ENCODE data around the gene NPAS2. TPM values are rescaled to one million over a fixed set of nuclear protein-coding genes. Genes with fewer than 3 reads are reported as not detected.

The NPAS2 gene
- total and polyA plus RNA-seq, 2 donors (not counting 3 experiments of a cell fraction or from before 2014, with no cell fraction given): 29.0 to 53.9 TPM

DNA sequence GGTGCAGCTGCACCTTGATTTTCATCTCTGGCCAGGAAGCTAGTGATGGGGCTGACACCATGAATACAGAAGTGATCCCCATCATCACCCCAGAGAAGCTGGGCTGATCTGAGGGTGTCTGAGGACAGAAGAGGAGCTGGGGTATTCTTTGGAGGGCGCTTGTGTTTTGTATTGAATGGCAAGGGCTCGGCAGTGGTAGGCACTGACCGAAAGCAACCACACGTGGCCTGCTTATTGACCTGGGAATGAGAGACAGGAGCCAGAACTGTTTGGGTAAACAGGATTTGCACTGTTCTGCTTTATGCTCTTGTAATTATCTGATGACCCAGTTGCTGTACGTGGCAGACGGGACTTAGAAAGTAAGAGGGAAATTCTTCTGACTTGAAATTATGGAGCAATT, 119.5 kb downstream of the NPAS2 start:
- intact Hi-C loops (cut with micrococcal nuclease) (no loop called here), dilution Hi-C loops (cut with MboI; ENCODE audit: extremely low pct_ligation_motif_present, low sequenced_read_pairs) (no loop called here)
- Histone ChIP-seq H3K79me2 (ENCODE audit: control insufficient read depth, insufficient read depth, low read length) (no peaks in the 10 kb centered on the region), H3K9ac (replicated peaks; ENCODE audit: extremely low read depth, insufficient read depth, low read length) (no peak overlapping the region), H3K9me1 (replicated peaks; ENCODE audit: control insufficient read depth, extremely low read depth, insufficient read depth, low read length) (no peaks in the 10 kb centered on the region), H3K4me3 (replicated peaks in 1 of 3; ENCODE audit: insufficient read depth in 1 of 3, low read depth in 1 of 3, low read length in 3 of 3) (no peak overlapping the region), H3K36me3 (ENCODE audit: control insufficient read depth in 2 of 2, extremely low read depth in 1 of 2, insufficient read depth in 2 of 2, low read length in 2 of 2) (peaks cover 0 to 23% of the 10 kb centered on the region in 2 experiments), H3K4me1 (ENCODE audit: control insufficient read depth, extremely low read depth, insufficient read depth, low read length) (peaks cover 9% of the 10 kb centered on the region), H3K9me3 (replicated peaks; ENCODE audit: control insufficient read depth, insufficient read depth, low read length) (no peaks in the 10 kb centered on the region), H3K27me3 (ENCODE audit: control insufficient read depth in 2 of 2, insufficient read depth in 2 of 2, low read length in 2 of 2) (no peaks in the 10 kb centered on the region), H2AFZ (ENCODE audit: low read depth, low read length) (no peak overlapping the region), H3K4me2 (ENCODE audit: insufficient read depth, low read length) (no peak overlapping the region), H4K20me1 (replicated peaks; ENCODE audit: control insufficient read depth, extremely low read depth, insufficient read depth, low read length) (no peaks in the 10 kb centered on the region), H3K27ac (ENCODE audit: insufficient read depth, low read depth, low read length) (no peak overlapping the region)
- CTCF ChIA-PET: interaction anchor here (1.5 kb wide), 1 partner anchor 10 kb away, joined by 5 read pairs; no protein-coding TSS in a partner anchor
- FAIRE-seq: no peak
- BruUV-seq (replicated peaks): no TSS peak
- no peak for DNase-seq (ENCODE audit: low read depth, low spot score)
- TF ChIP-seq MAX (IDR thresholded peaks at IDR 0.05; ENCODE audit: insufficient read depth, insufficient read length): no peak
- no peak for TF ChIP-seq EZH2 (IDR thresholded peaks at IDR 0.05; ENCODE audit: borderline replicate concordance, low read depth, low read length, severe bottlenecking)
- POLR2A ChIA-PET: no interaction called here

- no peaks in the 10 kb centered on the region for H3K27me3 ChIP-seq (ENCODE audit: control insufficient read depth in 2 of 2, insufficient read depth in 2 of 2, low read length in 2 of 2)
- H3K27ac ChIP-seq (ENCODE audit: insufficient read depth, low read depth, low read length): no peak overlapping the region
- no peak overlapping the region for H3K4me2 ChIP-seq (ENCODE audit: insufficient read depth, low read length)
- H3K4me1 ChIP-seq (ENCODE audit: control insufficient read depth, extremely low read depth, insufficient read depth, low read length): peaks cover 5% of the 10 kb centered on the region
- no peak overlapping the region for H3K9ac ChIP-seq (replicated peaks; ENCODE audit: extremely low read depth, insufficient read depth, low read length)
- DNase-seq (ENCODE audit: low read depth, low spot score) (no peak), FAIRE-seq (no peak)
- no peaks in the 10 kb centered on the region for H3K9me3 ChIP-seq (replicated peaks; ENCODE audit: control insufficient read depth, insufficient read depth, low read length)
- no peaks in the 10 kb centered on the region for H3K79me2 ChIP-seq (ENCODE audit: control insufficient read depth, insufficient read depth, low read length)
- ChIA-PET POLR2A (no interaction called here), CTCF (interaction anchor here (1.4 to 1.5 kb wide), 2 partner anchors 9 to 37 kb away, joined by 3 to 5 read pairs; no protein-coding TSS in a partner anchor)
- no peaks in the 10 kb centered on the region for H3K9me1 ChIP-seq (replicated peaks; ENCODE audit: control insufficient read depth, extremely low read depth, insufficient read depth, low read length)
- no peaks in the 10 kb centered on the region for H4K20me1 ChIP-seq (replicated peaks; ENCODE audit: control insufficient read depth, extremely low read depth, insufficient read depth, low read length)
- intact Hi-C loops (cut with micrococcal nuclease) (no loop called here), dilution Hi-C loops (cut with MboI; ENCODE audit: extremely low pct_ligation_motif_present, low sequenced_read_pairs) (no loop called here)
- BruUV-seq (replicated peaks): no TSS peak
- no peak overlapping the region for H2AFZ ChIP-seq (ENCODE audit: low read depth, low read length)
- no peak overlapping the region for H3K4me3 ChIP-seq (replicated peaks in 1 of 3; ENCODE audit: insufficient read depth in 1 of 3, low read depth in 1 of 3, low read length in 3 of 3)
- H3K36me3 ChIP-seq (ENCODE audit: control insufficient read depth in 2 of 2, extremely low read depth in 1 of 2, insufficient read depth in 2 of 2, low read length in 2 of 2): peaks cover 0 to 21% of the 10 kb centered on the region in 2 experiments
- no peak for TF ChIP-seq GATA2 (IDR thresholded peaks at IDR 0.05; ENCODE audit: insufficient read depth, insufficient read length, low read depth, low read length)
- no peak for TF ChIP-seq MYC (IDR thresholded peaks at IDR 0.05; ENCODE audit: low read depth, low read length)
- no peak for TF ChIP-seq POLR2A (IDR thresholded peaks at IDR 0.05; ENCODE audit: low read depth, low read length)
- no peak for TF ChIP-seq JUN (IDR thresholded peaks at IDR 0.05; ENCODE audit: borderline replicate concordance, insufficient read depth, insufficient read length, low read depth)
- TF ChIP-seq, protein P1, sequence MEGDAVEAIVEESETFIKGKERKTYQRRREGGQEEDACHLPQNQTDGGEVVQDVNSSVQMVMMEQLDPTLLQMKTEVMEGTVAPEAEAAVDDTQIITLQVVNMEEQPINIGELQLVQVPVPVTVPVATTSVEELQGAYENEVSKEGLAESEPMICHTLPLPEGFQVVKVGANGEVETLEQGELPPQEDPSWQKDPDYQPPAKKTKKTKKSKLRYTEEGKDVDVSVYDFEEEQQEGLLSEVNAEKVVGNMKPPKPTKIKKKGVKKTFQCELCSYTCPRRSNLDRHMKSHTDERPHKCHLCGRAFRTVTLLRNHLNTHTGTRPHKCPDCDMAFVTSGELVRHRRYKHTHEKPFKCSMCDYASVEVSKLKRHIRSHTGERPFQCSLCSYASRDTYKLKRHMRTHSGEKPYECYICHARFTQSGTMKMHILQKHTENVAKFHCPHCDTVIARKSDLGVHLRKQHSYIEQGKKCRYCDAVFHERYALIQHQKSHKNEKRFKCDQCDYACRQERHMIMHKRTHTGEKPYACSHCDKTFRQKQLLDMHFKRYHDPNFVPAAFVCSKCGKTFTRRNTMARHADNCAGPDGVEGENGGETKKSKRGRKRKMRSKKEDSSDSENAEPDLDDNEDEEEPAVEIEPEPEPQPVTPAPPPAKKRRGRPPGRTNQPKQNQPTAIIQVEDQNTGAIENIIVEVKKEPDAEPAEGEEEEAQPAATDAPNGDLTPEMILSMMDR (IDR thresholded peaks at IDR 0.05; ENCODE audit: extremely low read depth in 1 of 2, insufficient read depth in 1 of 2, low read depth in 1 of 2, low read length in 2 of 2): no peak
- TF ChIP-seq POLR2AphosphoS5 (IDR thresholded peaks at IDR 0.05; ENCODE audit: insufficient read depth, low read depth, low read length): no peak
- no peak for TF ChIP-seq EZH2 (IDR thresholded peaks at IDR 0.05; ENCODE audit: borderline replicate concordance, low read depth, low read length, severe bottlenecking)
- no peak for TF ChIP-seq FOS (IDR thresholded peaks at IDR 0.05; ENCODE audit: borderline replicate concordance, insufficient read depth, low read length)
- TF ChIP-seq MAX (IDR thresholded peaks at IDR 0.05; ENCODE audit: insufficient read depth, insufficient read length): no peak
Observed at GRCh38 chr2:100940240-100940639, 120.3 kb downstream of the NPAS2 start.
